NCI-H1048 (cell line): Measurements from ENCODE around the gene KCNIP4.

Experiments used
- DNase-seq: peaks from one replicate; lab custom pipeline; 2025; lab: John Stamatoyannopoulos, UW

KCNIP4 gene

DNA sequence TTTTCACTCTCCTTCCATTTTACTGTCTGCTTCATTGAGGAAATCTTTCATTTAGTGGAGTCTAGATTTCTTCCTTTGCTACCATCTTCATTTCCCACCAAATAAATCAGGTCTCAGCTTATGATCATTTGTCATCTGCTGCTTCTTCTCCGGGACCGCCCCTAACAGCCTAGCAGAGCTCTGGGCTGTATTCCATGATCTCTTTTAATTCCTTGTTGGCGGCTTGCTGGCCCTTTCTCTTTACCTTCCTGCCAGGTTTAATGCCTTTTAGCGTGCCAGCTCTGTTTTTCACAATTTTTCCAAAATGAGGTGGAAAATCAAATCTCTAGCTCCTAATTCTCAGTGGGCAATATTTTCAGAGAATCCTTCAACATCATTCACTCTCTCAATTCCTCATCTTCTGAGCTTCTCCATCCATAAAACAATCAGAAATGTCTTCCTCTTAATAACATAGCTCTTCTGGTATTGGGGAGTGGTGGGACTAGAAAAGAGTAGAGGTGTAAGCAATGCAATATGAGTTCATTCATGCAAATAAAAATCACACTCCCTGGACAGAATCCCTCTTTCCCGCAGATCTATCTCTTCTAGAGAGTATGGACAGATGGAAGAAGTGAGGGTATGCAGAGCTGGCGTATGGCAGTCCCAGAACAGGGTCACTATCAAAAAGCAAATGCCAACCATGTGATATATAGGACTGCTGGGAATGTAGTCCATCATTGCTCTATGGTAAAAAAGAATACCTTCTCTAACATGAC lies 491.3 kb downstream of the KCNIP4 start:
- DNase-seq, result no peak

DNA sequence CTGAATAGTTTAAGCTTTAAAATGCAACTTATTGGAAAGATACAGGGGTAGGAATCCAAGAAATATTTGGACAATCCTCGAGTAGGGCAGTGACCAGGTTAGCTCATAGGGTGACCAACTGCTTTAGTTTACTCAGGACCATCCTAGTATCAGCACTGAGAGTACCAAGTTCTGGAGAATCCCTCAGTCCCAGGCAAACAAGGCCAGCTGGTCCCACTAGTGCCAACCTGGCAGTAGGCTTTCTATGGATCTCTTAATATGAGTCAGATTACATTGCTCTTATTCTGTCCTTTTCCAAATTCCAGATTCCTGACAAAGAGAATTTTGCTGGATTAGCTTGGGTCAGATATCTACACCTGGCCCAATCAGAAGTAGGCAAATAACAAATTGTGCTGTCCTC lies 493.7 kb downstream of the KCNIP4 start:
- DNase-seq, result no peak

DNA sequence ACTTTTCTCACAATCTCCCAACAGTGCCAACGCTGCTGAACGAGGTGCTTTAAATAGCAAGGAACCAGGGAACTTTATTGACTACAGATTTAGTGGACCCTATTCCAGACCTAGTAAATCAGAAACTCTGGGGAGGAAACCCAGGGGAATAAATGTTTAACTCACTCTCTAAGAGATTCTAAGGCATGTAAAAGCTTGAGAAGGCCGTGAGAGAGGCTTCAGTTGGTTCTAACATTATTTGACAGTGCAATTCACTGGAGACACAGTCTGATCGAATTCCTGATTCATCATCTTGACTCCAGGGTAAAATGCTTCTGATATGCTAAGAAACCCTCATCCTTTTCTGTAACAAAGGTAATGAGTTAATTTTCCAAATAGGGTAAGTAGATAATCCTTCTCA lies 494.4 kb downstream of the KCNIP4 start:
- no peak for DNase-seq

DNA sequence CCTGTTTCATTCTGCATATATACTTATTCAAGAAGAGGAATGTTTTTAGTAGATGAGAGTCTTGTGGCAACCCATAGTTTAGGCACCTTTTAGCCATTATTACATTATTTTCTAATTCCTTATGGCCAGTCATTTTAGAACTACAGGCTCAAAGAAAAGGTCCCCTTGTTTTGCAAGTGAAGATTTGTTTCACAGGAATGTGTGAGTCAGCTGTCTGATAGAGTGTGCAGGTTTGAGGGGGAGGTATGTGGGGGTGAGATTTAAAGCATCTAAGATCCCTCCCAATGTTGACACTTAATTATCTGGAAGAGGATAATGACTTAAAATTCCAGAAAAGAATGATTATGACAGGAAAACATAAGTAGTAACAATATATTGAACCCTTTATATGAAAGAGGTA lies 495.6 kb downstream of the KCNIP4 start:
- no peak for DNase-seq

DNA sequence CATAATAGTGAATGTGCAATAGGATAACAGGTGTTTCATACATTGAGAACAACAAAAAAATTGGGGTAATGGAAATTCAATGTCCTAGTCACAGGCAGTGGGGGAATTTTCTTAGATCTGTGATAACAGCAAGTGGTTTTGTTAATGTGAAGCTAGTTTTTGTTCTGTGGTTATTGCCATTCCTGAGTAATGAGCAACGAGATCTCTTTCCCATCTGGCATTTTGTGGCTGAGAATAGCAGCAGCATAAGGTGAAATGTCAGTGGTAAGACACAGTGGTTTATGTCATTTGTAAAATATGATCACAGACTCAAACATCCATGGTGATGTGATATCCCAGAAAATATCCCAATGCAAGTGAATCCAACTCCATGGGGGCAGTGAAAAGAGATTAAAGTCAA lies 497.5 kb downstream of the KCNIP4 start:
- no peak for DNase-seq

DNA sequence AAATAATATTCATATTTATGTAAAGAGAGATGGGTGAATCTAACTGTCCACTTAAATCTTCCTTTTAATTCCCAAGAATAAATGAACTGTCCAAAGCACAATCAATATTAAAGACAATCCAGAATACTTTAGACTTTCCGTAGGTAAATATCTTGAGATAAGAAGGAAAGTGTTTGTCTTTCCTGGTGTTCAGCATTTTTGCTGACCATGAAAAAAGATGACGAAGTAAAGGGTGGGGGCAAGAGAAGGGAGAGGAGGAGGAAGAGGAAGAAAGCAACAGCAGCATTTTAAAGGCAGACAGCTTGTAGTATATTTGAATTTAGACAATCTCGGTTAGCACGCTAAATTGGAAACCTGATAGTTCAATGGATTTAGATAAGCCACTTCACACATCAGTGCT lies 498.2 kb downstream of the KCNIP4 start:
- DNase-seq, result no peak

DNA sequence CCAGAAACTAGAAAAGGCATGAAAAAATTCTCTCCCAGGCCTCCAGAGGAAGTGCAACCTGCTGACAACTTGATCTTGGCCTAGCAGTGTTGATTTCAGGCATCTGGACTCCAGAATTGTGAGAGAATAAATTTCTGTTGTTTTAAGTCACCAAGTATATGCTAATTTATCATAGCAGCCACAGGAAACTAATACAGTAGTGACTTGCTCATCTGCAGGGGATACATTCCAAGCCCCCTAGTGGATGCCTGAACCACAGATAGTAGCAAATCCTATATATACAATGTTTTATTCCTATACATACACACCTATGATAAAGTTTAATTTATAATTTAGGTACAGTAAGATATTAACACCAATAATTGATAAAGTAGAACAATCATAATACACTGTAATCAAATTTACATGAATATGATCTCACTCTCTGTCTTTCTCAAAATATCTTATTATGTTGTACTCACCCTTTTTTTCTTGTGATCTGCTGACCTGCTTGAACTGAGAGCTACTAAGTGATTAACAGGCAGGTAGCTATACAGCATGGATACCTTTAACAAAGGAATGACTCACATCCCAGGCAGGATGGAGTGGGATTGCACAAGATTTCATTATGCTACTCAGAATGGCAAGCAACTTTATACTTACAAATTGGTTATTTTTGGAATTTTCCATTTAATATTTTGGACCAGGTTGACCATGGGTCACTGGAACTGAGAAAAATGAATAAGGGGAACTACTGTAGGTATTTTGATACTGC lies 501.1 kb downstream of the KCNIP4 start:
- DNase-seq, result no peak

DNA sequence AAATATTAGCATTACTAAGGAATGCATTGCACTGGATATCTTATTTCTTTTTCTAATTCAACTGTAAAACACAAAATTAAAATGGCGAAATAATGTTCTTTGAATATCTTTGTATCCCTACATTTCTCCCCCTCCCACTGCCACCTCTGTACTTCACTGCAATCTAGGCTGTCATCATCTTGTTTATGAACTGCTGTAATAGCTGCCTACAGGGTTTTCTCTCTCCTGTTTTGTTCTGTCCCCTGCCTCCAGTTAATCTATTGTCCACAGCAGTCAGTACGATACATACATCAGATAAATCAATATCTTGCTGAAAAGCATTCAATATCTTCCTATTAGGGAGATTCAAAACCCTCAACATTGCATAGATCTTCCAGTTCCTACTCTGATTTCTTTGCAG lies 528.4 kb downstream of the KCNIP4 start:
- DNase-seq, result no peak

DNA sequence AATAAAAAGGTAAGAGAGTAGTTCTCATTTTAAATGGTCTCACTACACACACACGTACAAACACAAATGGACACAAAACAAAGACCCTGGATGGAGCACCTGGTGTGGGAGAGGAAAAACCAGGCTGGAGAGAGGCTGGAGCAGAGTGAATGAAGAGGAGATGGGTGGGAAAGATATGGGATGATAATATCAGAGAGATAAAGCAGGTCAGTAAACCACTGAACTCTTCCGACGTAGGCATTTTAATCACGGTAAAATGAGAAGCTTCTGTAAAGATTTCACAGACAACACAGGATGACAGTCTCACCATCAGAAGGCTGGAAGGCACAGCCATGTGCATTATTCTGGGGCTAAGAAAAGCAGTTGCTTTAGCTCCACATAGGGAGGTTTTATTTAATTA lies 532.8 kb downstream of the KCNIP4 start:
- no peak for DNase-seq

DNA sequence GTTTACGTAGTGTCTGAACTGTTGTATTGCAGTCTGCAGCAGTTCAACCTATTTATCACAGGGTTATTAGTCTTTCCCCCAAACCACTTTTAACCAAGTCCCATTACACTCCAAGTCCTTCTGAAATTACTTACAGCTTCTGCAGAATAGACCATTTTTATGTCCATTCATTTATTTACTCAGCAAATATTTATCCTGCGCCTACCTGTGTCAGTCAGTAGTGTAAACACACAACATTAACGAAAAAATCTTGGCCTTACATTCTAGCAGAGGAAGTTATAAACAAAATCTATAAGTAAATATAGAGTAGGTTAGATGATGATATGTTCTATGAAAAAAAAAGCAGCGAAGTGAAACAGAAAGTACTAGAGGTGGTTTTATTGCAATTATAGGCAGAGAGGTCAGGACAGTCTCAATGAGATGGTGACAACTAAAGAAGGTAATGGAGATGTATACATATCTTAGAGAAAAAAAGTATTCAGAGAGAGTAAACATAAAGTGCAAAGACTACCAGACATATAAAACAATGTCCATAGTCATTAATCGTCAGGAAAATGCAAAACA lies 534.7 kb downstream of the KCNIP4 start:
- no peak for DNase-seq

DNA sequence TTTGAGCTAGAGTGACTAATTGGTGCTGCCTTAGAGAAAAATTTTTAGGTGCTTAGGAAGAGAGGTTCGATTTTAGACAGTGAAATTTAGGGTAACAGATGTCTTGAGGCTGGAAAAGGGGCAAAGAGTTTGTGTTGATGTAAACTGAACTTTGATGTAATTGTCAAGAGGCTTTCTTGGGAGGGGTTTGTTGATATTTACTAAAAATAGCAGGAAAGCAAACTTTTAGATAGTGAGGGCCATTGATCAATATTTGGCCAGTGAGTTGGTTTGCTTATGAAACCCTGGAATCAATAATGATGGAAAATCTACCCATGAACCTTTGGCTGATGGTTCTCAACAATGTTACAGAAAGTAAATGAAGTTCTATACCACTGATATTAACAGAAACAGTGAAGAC lies 537.5 kb downstream of the KCNIP4 start:
- no peak for DNase-seq

DNA sequence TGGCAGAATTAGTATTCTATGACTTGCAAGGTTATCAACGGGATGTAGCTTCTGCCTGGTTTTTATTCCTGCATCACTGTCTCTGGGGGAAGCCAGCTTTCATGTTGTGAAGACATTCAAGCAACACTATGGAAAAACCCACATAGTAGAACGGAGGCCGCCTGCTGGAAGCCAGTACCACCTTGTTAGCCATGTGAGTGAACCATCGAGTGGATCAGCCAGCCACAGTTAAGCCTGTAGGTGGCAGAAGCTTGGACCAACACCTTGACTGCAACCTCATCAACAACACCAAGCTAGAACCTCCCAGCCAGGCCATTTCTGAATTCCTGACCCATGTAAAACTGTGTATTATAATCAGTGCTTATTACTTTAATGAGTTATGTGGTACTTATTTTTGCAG lies 538.2 kb downstream of the KCNIP4 start:
- no peak for DNase-seq

DNA sequence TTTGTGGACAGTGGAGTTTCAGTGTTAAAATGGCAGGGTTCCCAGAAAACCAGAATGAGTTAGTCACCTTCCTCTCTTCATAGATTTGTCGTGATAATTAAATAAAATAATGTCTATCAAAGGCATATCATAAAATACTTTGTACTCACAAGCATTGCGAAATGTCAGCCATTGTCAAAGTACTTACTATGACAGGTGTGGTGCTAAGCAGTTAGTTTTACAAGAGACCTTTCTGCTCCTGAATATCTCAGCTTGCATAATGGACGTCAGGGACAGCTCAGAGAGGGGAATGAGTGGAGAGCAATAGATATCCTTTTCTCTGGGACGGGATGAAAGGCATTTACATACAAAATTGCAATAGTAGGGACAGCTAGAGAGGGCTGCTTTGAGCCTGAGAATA lies 560.9 kb downstream of the KCNIP4 start:
- no peak for DNase-seq

DNA sequence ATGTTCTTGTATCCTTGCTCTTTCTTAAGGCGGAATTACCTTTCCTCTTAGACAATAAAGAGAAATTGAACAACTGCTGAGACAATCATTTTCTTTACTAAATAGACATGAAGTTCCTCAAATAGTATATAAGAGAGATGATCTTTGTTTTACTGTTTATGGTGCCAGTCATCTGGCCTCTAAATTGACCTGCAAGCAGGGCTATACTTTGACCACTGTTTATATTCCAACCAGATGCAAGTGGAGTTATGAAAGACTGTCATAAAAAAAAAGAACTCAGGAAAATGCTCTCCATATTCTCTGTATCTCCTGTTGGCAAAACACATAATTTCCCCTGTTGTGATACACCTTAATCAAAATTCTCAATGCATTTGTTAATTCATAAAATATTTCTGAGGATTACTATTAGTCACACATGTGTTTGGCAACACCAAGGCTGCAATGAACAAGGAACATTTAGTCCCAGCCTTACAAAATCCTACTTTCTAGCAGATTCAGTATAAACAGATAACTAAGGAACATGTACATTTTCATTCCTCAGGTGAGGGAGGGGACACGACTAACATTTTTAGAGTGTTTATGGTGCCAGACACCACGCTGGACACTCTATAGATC lies 562.3 kb downstream of the KCNIP4 start:
- DNase-seq, result no peak

DNA sequence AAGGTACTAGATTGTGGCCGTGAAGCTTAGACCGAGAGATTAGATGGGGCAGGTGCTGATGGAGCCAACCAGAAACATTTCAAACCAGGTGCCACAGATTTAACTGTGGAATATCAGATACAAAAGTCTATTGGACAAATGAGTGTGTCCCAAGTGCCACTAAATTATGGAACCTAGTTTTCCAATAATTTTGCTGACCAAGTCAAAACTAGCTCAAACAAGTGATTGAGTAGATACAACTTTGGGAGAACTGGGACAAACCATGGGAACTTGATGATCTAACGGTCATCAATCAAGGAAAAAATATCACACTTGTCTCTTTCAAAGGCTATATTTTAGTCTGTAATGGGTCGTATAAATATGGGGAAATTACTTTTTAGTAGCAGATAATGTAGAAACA lies 562.9 kb downstream of the KCNIP4 start:
- DNase-seq, result no peak

DNA sequence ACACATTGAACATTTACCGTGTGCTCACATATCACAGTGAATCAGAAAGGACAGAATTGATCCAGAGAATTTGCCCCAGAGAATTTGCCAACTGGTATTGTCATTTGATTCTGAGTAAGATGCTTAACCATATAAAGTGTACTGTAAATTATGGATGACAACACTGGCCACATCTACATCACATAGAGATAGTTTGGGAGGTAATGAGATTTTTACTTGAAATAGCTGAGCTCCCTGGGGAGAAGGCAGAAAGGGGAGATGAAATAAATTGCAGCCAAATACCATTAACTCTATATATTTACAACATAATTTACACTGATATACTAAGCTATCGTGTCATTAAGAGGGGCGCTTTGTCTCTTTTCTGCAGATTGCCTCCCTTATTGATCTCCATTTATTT lies 564.0 kb downstream of the KCNIP4 start:
- no peak for DNase-seq

DNA sequence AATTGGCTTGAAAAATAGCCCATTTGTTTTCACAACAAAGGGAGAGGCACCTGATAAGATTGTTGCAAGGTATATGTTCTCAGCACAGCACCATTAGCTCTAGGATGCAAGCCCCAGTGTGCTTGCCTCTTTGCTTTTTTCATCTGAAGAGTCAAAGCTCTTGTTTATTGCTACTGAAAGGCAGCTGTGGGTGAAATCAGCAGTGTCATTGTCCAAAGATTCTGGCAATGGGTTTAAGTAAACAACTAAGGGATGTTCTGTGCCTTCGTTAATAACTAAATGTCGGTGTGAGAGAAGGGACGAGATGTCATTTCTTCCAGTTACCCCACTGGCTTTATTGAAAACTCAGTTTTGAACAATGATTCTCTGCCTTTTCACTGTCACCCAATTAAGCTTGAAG lies 567.7 kb downstream of the KCNIP4 start:
- DNase-seq, result no peak

DNA sequence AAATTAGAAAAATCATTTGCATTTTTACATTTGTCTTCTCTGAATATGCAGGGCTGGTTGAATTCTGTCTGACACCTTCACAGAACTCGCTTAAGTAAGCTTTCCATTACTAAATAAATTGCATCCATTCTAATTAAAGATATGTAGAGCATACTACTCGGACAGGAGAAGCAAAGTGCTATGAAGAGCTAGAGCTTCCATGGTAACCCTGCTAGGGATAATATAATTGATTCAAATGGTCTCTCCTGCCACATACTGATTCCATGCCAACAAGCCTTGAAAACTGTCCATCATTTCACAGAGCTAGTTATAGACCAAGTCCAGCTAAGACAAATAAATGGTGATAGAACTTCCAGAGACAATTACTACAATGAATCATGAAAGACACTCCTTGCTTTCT lies 571.5 kb downstream of the KCNIP4 start:
- no peak for DNase-seq

DNA sequence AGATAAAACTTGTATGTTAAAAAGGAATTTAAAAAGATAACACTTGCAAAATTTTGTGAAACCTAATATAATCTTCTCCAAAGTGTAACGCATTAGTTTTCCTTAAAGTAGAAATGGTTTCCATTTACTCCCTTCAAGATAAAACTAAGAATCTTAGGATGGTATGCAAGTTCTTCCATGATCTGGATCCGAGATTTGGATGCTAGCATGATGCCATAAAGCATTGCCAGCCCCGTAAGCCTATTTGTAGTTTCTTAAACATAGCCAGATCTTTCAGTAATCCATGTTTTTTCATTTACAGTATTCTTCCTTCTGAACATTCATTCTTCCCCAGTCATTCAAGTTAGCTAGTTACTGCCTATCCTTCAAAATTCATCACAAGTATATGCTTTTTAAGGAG lies 572.4 kb downstream of the KCNIP4 start:
- DNase-seq, result no peak

DNA sequence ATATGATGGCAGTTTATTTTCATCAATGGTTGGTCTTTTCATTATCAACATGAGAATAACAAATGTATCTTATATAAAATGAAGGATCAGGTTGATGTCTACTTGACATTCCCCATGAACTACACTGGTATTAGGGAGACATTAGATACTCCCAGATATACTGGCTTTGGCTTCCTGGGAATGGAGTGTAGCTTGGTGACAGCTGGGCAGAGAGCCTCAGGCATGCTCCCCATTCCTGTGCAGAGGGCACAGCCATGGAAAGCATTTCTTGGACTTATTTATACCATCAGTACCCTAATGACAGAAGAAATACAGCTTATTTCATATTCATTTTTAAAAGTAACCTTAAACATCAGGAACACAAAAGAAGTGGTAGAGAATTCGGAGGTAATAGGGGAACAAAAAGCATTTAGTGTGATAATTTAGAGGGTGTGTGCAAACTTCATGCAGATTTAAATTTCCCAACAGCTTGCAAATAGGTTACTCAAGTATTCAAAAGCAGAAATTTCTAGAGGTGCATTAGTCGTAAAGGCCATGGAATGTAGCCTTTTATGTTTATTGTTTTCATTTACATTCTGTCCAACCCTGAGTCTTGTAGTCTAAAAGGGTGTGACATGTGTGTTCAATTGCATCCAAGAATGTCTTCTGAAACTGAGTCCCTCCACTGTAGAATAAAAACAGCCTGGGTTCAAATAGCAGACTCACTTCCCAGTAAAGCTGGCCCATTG lies 573.8 kb downstream of the KCNIP4 start:
- DNase-seq, result no peak

DNA sequence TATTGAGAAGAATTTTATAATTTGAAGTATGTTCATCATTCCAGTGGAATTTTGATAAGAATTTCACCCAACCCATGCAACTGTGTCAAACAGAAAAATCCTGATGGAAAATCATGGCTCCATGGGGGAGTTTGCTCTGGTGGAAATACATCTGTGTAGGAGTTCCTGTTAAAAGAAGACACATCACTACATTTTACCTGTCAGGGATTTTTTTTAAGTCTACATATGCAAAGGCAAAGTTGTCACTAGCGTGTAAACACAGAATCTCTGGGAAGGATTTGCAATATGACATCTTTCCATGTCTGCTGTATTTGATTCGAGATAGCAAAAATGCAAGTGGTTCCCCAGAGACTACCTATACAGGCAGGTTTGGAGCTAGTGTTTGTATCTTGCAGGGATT lies 581.0 kb downstream of the KCNIP4 start:
- DNase-seq, result no peak

DNA sequence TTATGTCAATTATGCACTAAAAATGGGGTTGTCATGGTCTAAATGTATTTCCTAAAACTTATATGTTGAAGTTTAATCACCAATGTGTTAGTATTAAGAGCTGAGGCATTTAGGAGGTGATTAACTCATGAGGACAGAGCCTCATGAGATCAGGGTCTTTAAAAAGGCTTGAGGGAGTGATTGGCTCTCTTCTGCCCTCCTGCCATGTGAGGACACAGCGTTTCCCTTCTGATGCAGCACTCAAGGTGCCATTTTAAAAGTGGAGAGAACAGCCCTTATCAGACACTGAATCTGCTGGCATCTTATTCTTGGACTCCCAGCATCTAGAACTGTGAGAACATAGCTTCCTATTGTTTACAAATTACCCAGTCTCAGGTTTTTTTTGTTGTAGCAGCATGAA lies 581.7 kb downstream of the KCNIP4 start:
- no peak for DNase-seq
